HEK293 (cell line): Measurements from ENCODE around the gene TBCK.

Experiments
- CTCF ChIA-PET: fragments of 350-600 bp; formaldehyde crosslinking; extraction: SDS; loops from one replicate; lab custom pipeline; 2021; ENCODE audit warnings: antibody characterized with exemption; lab: Yijun Ruan, JAX
- POLR2A ChIA-PET: fragments of 300-600 bp; formaldehyde crosslinking; extraction: SDS; loops from one replicate; lab custom pipeline; 2020; ENCODE audit warnings: antibody characterized with exemption, inconsistent platforms; lab: Yijun Ruan, JAX
- H3K27ac ChIP-seq: fragments of 200-500 bp; sonication (Bioruptor generic); 2 replicates; pipeline ENCODE4 v1.5.1; 2014; ENCODE audit warnings: low read depth, low read length, control low read depth, inconsistent platforms; ENCODE audit errors: extremely low read depth
- H3K36me3 ChIP-seq, 2 experiments: fragments of 200-500 bp in 1 of 2; sonication (Bioruptor generic) in 1 of 2; 1 replicate in 1 of 2; 2 replicates in 1 of 2; pipeline ENCODE4 v1.5.1; 2014 to 2017; ENCODE audit warnings: inconsistent platforms in 2 of 2, low read length in 2 of 2; ENCODE audit not compliant: control insufficient read depth in 2 of 2, insufficient read depth in 1 of 2
- H3K4me1 ChIP-seq: fragments of 200-500 bp; sonication (Bioruptor generic); 2 replicates; pipeline ENCODE4 v1.5.1; 2014; ENCODE audit warnings: mild to moderate bottlenecking, low read length, inconsistent platforms; ENCODE audit not compliant: control insufficient read depth, insufficient read depth
- H3K4me3 ChIP-seq: 2 replicates; pipeline ENCODE4 v1.5.1; 2011; ENCODE audit warnings: low read depth, mild to moderate bottlenecking, control low read depth, low read length, moderate library complexity
- H3K9me3 ChIP-seq: fragments of 200-500 bp; sonication (Bioruptor generic); 2 replicates; pipeline ENCODE4 v1.5.1; 2014; ENCODE audit warnings: low read depth, low read length, inconsistent platforms; ENCODE audit not compliant: control insufficient read depth, insufficient read depth
- BCL6B ChIP-seq: fragments of 450-650 bp; formaldehyde crosslinking; IDR thresholded peaks from 2 replicates; pipeline ENCODE4 v1.5.1; 2017; ENCODE audit warnings: missing biosample characterization, missing genetic modification characterization
- ELK4 ChIP-seq: IDR thresholded peaks from 2 replicates; pipeline ENCODE4 v1.6.1; 2011; ENCODE audit warnings: mild to moderate bottlenecking, low read depth, low read length, borderline replicate concordance
- GLIS1 ChIP-seq: fragments of 450-650 bp; formaldehyde crosslinking; IDR thresholded peaks from 2 replicates; pipeline ENCODE4 v1.5.1; 2016; ENCODE audit warnings: missing biosample characterization, missing genetic modification characterization
- KLF9 ChIP-seq: fragments of 450-650 bp; formaldehyde crosslinking; IDR thresholded peaks from 2 replicates; pipeline ENCODE4 v1.5.1; 2016; ENCODE audit warnings: missing biosample characterization, missing genetic modification characterization, low read depth
- OVOL3 ChIP-seq: fragments of 450-650 bp; formaldehyde crosslinking; IDR thresholded peaks from 2 replicates; pipeline ENCODE4 v1.5.1; 2016; ENCODE audit warnings: missing biosample characterization, missing genetic modification characterization
- PRDM1 ChIP-seq: fragments of 450-650 bp; formaldehyde crosslinking; IDR thresholded peaks from 2 replicates; pipeline ENCODE4; 2016; ENCODE audit warnings: missing biosample characterization, missing genetic modification characterization
- REST ChIP-seq: fragments of 450-650 bp; formaldehyde crosslinking; IDR thresholded peaks from 2 replicates; pipeline ENCODE4 v1.5.1; 2016; ENCODE audit warnings: missing biosample characterization, missing genetic modification characterization
- SCRT1 ChIP-seq: fragments of 450-650 bp; formaldehyde crosslinking; IDR thresholded peaks from 2 replicates; pipeline ENCODE4 v1.5.1; 2016; ENCODE audit warnings: missing biosample characterization, missing genetic modification characterization, borderline replicate concordance
- SETDB1 ChIP-seq: IDR thresholded peaks from one replicate; pipeline ENCODE4 v1.6.1; 2017; ENCODE audit warnings: mild to moderate bottlenecking, low read length, moderate library complexity, mixed read lengths; ENCODE audit not compliant: insufficient read length
- SP2 ChIP-seq: fragments of 450-650 bp; formaldehyde crosslinking; IDR thresholded peaks from 2 replicates; pipeline ENCODE4 v1.5.1; 2016; ENCODE audit warnings: missing biosample characterization, missing genetic modification characterization
- TSHZ1 ChIP-seq: fragments of 450-650 bp; formaldehyde crosslinking; IDR thresholded peaks from 2 replicates; pipeline ENCODE4 v1.5.1; 2016; ENCODE audit warnings: missing biosample characterization, missing genetic modification characterization, borderline replicate concordance
- WT1 ChIP-seq: fragments of 450-650 bp; formaldehyde crosslinking; IDR thresholded peaks from 2 replicates; pipeline ENCODE4 v1.5.1; 2016; ENCODE audit warnings: missing biosample characterization, missing genetic modification characterization
- ZBTB20 ChIP-seq: fragments of 450-650 bp; formaldehyde crosslinking; IDR thresholded peaks from 2 replicates; pipeline ENCODE4 v1.5.1; 2016; ENCODE audit warnings: missing biosample characterization, missing genetic modification characterization
- ZBTB21 ChIP-seq: fragments of 450-650 bp; formaldehyde crosslinking; IDR thresholded peaks from 2 replicates; pipeline ENCODE4 v1.5.1; 2017; ENCODE audit warnings: missing biosample characterization, missing genetic modification characterization
- ZBTB49 ChIP-seq: fragments of 450-650 bp; formaldehyde crosslinking; IDR thresholded peaks from 2 replicates; pipeline ENCODE4 v1.5.1; 2016; ENCODE audit warnings: missing biosample characterization, missing genetic modification characterization, low read depth
- ZBTB6 ChIP-seq: fragments of 450-650 bp; formaldehyde crosslinking; IDR thresholded peaks from 2 replicates; pipeline ENCODE4 v1.5.1; 2017; ENCODE audit warnings: missing biosample characterization, missing genetic modification characterization
- ZIC2 ChIP-seq: fragments of 450-650 bp; formaldehyde crosslinking; IDR thresholded peaks from 2 replicates; pipeline ENCODE4 v1.5.1; 2016; ENCODE audit warnings: missing biosample characterization, missing genetic modification characterization
- ZNF121 ChIP-seq: fragments of 450-650 bp; formaldehyde crosslinking; IDR thresholded peaks from 2 replicates; pipeline ENCODE4 v1.5.1; 2016; ENCODE audit warnings: missing biosample characterization, missing genetic modification characterization
- ZNF211 ChIP-seq: fragments of 450-650 bp; formaldehyde crosslinking; IDR thresholded peaks from 2 replicates; pipeline ENCODE4 v1.5.1; 2016; ENCODE audit warnings: low read depth, missing biosample characterization, missing genetic modification characterization
- ZNF239 ChIP-seq: fragments of 450-650 bp; formaldehyde crosslinking; IDR thresholded peaks from 2 replicates; pipeline ENCODE4 v1.5.1; 2016; ENCODE audit warnings: missing biosample characterization, missing genetic modification characterization
- ZNF37A ChIP-seq: fragments of 450-650 bp; IDR thresholded peaks from 2 replicates; pipeline ENCODE4 v1.5.1; 2018; ENCODE audit warnings: missing biosample characterization, missing genetic modification characterization
- ZNF404 ChIP-seq: fragments of 450-650 bp; formaldehyde crosslinking; IDR thresholded peaks from 2 replicates; pipeline ENCODE4 v1.5.1; 2017; ENCODE audit warnings: missing biosample characterization, missing genetic modification characterization
- ZNF416 ChIP-seq: fragments of 450-650 bp; formaldehyde crosslinking; IDR thresholded peaks from 2 replicates; pipeline ENCODE4 v1.5.1; 2016; ENCODE audit warnings: missing biosample characterization, missing genetic modification characterization
- ZNF530 ChIP-seq: fragments of 450-650 bp; formaldehyde crosslinking; IDR thresholded peaks from 2 replicates; pipeline ENCODE4 v1.5.1; 2016; ENCODE audit warnings: low read depth, missing biosample characterization, missing genetic modification characterization

The TBCK gene

GRCh38 chr4:106320235-106320634 lies 4.2 kb upstream of the TBCK start:
- no peaks in the 10 kb centered on the region for H3K9me3 ChIP-seq
- H3K27ac ChIP-seq: no peak overlapping the region
- peaks cover under 1 to 10% of the 10 kb centered on the region in 2 experiments; a peak in 1 of 3 replicates for H3K36me3 ChIP-seq
- H3K4me3 ChIP-seq: no peak overlapping the region
- no peak for TF ChIP-seq ZNF404 (tag by site-specific recombination)
- TF ChIP-seq ZNF530 (tag by site-specific recombination): no peak
- no peak for TF ChIP-seq OVOL3
- TF ChIP-seq ZNF211 (tag by site-specific recombination): no peak
- no peak for TF ChIP-seq ZBTB6 (tag by site-specific recombination)
- TF ChIP-seq SETDB1: no peak
- TF ChIP-seq ZBTB20 (tag by site-specific recombination): no peak
- TF ChIP-seq PRDM1: no peak
- no peak for TF ChIP-seq SP2 (tag by site-specific recombination)
- TF ChIP-seq ZBTB49 (tag by site-specific recombination): no peak
- no peak for TF ChIP-seq ZNF239 (tag by site-specific recombination)
- TF ChIP-seq, all 188 proteins: peak for 0
- CTCF ChIA-PET: interaction anchor here (0.6 to 0.7 kb wide), 2 partner anchors 11 to 853 kb away, joined by 3 read pairs; no protein-coding TSS in a partner anchor
- H3K4me1 ChIP-seq: no peaks in the 10 kb centered on the region
- POLR2A ChIA-PET: no interaction called here

- Histone ChIP-seq H3K4me1 (no peaks in the 10 kb centered on the region), H3K4me3 (no peak overlapping the region), H3K36me3 (peaks cover 0 to 10% of the 10 kb centered on the region in 2 experiments; a peak in 1 of 3 replicates), H3K27ac (no peak overlapping the region), H3K9me3 (no peaks in the 10 kb centered on the region)
- ChIA-PET POLR2A (no interaction called here), CTCF (no interaction called here)
- TF ChIP-seq KLF9 (tag by site-specific recombination) (no peak), BCL6B (no peak), WT1 (tag by site-specific recombination) (no peak), ZNF37A (tag by site-specific recombination) (no peak), ELK4 (no peak), SCRT1 (no peak), ZNF239 (tag by site-specific recombination) (no peak), GLIS1 (no peak), ZNF416 (tag by site-specific recombination) (no peak), REST (tag by site-specific recombination) (no peak), ZIC2 (tag by site-specific recombination) (no peak), TSHZ1 (tag by site-specific recombination) (no peak), ZBTB21 (tag by site-specific recombination) (no peak), ZNF121 (tag by site-specific recombination) (no peak)
Observed at GRCh38 chr4:106318511-106318910, 2.5 kb upstream of the TBCK start.
